ENCODE results near the gene ADGRD2. TPM values are rescaled to one million over a fixed set of nuclear protein-coding genes. Genes with fewer than 3 reads are reported as not detected.

ADGRD2 gene
- total and polyA plus RNA-seq, 8 donors = 0.10 to 0.22 (median 0.16) TPM; not detected in 3

GRCh38 chr9:124452841-124453585 is 2.8 kb downstream of the ADGRD2 start:
- peak in 1 of 4 donors; percentile 63 for DNase-seq
- Histone ChIP-seq H3K27ac (no peak overlapping the region), H3K36me3 (no peaks in the 10 kb centered on the region), H3K9me3 (no peaks in the 10 kb centered on the region), H3K4me1 (peaks cover 0 to 14% of the 10 kb centered on the region in 2 donors), H3K27me3 (peaks cover 44 to 68% of the 10 kb centered on the region in 2 donors), H3K4me3 (no peak overlapping the region)
- TF ChIP-seq CTCF (IDR thresholded peaks at IDR 0.05) = no peak
- no peak for ATAC-seq
- intact Hi-C loops (cut with DNase I) = no loop called here

- peaks cover 44 to 63% of the 10 kb centered on the region in 2 donors for H3K27me3 ChIP-seq
- H3K27ac ChIP-seq = no peak overlapping the region
- ATAC-seq = peak; percentile 32
- intact Hi-C loops (cut with DNase I) = no loop called here
- H3K4me3 ChIP-seq = no peak overlapping the region
- no peaks in the 10 kb centered on the region for H3K36me3 ChIP-seq
- peak in 1 of 4 donors; percentile 61 for DNase-seq
- H3K4me1 ChIP-seq = peaks cover 0 to 14% of the 10 kb centered on the region in 2 donors
- H3K9me3 ChIP-seq = no peaks in the 10 kb centered on the region
- no peak for TF ChIP-seq CTCF (IDR thresholded peaks at IDR 0.05)
Measured at GRCh38 chr9:124453586-124454191, 3.4 kb downstream of the ADGRD2 start.

GRCh38 chr9:124454296-124454695 is 4.0 kb downstream of the ADGRD2 start:
- H3K27me3 ChIP-seq = peaks cover 44 to 57% of the 10 kb centered on the region in 2 donors
- intact Hi-C loops (cut with DNase I) = no loop called here
- no peak overlapping the region for H3K27ac ChIP-seq
- peak in 1 of 4 donors; percentile 40 for DNase-seq
- H3K4me3 ChIP-seq = no peak overlapping the region
- H3K9me3 ChIP-seq = no peaks in the 10 kb centered on the region
- no peak for TF ChIP-seq CTCF (IDR thresholded peaks at IDR 0.05)
- H3K4me1 ChIP-seq = peaks cover 0 to 14% of the 10 kb centered on the region in 2 donors
- no peak for ATAC-seq
- no peaks in the 10 kb centered on the region for H3K36me3 ChIP-seq

GRCh38 chr9:124454791-124455443 is 4.7 kb downstream of the ADGRD2 start:
- intact Hi-C loops (cut with DNase I) = no loop called here

More at GRCh38 chr9:124454791-124455443, 4.7 kb downstream of the ADGRD2 start:
- Histone ChIP-seq H3K27ac (no peak overlapping the region), H3K36me3 (no peaks in the 10 kb centered on the region), H3K27me3 (peaks cover 43 to 51% of the 10 kb centered on the region in 2 donors), H3K4me1 (peaks cover 0 to 14% of the 10 kb centered on the region in 2 donors), H3K9me3 (no peaks in the 10 kb centered on the region), H3K4me3 (no peak overlapping the region)
- no peak for ATAC-seq
- peak in 1 of 4 donors; percentile 67 for DNase-seq
- TF ChIP-seq CTCF (IDR thresholded peaks at IDR 0.05) = no peak
